ENCODE data around the gene ZNF839. TPM values are rescaled to one million over a fixed set of nuclear protein-coding genes. Genes with fewer than 3 reads are reported as not detected.

Gene ZNF839
- total RNA-seq, 4 donors from 2014 or later = 7.6 to 12.5 (median 9.5) TPM

- Histone ChIP-seq H3K4me3 (no peak overlapping the region), H3K27ac (replicated peaks in 1 of 4) (no peak overlapping the region), H3K9me3 (no peaks in the 10 kb centered on the region), H3K36me3 (peaks cover 6 to 38% (median 13%) of the 10 kb centered on the region in 4 donors), H3K4me1 (peaks cover 7 to 21% (median 17%) of the 10 kb centered on the region in 4 donors), H3K27me3 (no peaks in the 10 kb centered on the region)
- TF ChIP-seq EP300 (IDR thresholded peaks at IDR 0.05) (no peak), POLR2AphosphoS5 (IDR thresholded peaks at IDR 0.05) (no peak), POLR2A (IDR thresholded peaks at IDR 0.05; ENCODE audit: low read depth) (no peak), CTCF (IDR thresholded peaks at IDR 0.05) (no peak)
- intact Hi-C loops (cut with DNase I) = no loop called here
- DNase-seq (ENCODE audit: extremely low spot score) = no peak
Observed at GRCh38 chr14:102387086-102387485, 67.5 kb downstream of the ZNF839 start.

GRCh38 chr14:102389246-102389645, 69.7 kb downstream of the ZNF839 start:
- 76% methylated on average over 2 of the region's 2 CpGs for WGBS
- intact Hi-C loops (cut with DNase I) = no loop called here
- Histone ChIP-seq H3K9me3 (no peaks in the 10 kb centered on the region), H3K4me3 (no peak overlapping the region), H3K4me1 (peaks cover 7 to 31% (median 25%) of the 10 kb centered on the region in 4 donors), H3K27me3 (no peaks in the 10 kb centered on the region), H3K27ac (replicated peaks in 1 of 4) (peak overlapping the region; percentile 45 to 63 (median 58)), H3K36me3 (peaks cover 1 to 23% (median 6%) of the 10 kb centered on the region in 4 donors)
- no peak for TF ChIP-seq POLR2A (IDR thresholded peaks at IDR 0.05; ENCODE audit: low read depth)
- no peak for TF ChIP-seq EP300 (IDR thresholded peaks at IDR 0.05)
- no peak for TF ChIP-seq POLR2AphosphoS5 (IDR thresholded peaks at IDR 0.05)
- TF ChIP-seq CTCF (IDR thresholded peaks at IDR 0.05) = no peak
- no peak for DNase-seq (ENCODE audit: extremely low spot score)

- Histone ChIP-seq H3K27me3 (no peaks in the 10 kb centered on the region), H3K4me1 (peaks cover 7 to 31% (median 25%) of the 10 kb centered on the region in 4 donors), H3K4me3 (no peak overlapping the region), H3K36me3 (peaks cover 0 to 14% (median 1%) of the 10 kb centered on the region in 4 donors), H3K9me3 (no peaks in the 10 kb centered on the region), H3K27ac (replicated peaks in 1 of 4) (peak overlapping the region; percentile 45 to 63 (median 58))
- DNase-seq (ENCODE audit: extremely low spot score) = no peak
- no peak for TF ChIP-seq POLR2A (IDR thresholded peaks at IDR 0.05; ENCODE audit: low read depth)
- no peak for TF ChIP-seq POLR2AphosphoS5 (IDR thresholded peaks at IDR 0.05)
- no peak for TF ChIP-seq CTCF (IDR thresholded peaks at IDR 0.05)
- no peak for TF ChIP-seq EP300 (IDR thresholded peaks at IDR 0.05)
- intact Hi-C loops (cut with DNase I) = no loop called here
- 33% methylated on average over 2 of the region's 2 CpGs for WGBS
Observed at GRCh38 chr14:102390064-102390855, 70.7 kb downstream of the ZNF839 start.

Other genes starting within 250 kb of the ZNF839 start
- gene HSP90AA1, start 232.7 kb upstream of the ZNF839 start, total RNA-seq = 100 to 1,000 TPM; 256 to 605 (median 376) TPM
- 10 to 100 TPM; 16.6 to 26.6 (median 22.3) TPM for gene WDR20, start 179.8 kb upstream of the ZNF839 start, total RNA-seq
- 10 to 100 TPM in 3 of 4 donors, 1 to 10 TPM in 1; 9.6 to 18.3 (median 10.7) TPM for gene MOK, start 14.6 kb upstream of the ZNF839 start, total RNA-seq
- gene CINP, start 43.1 kb downstream of the ZNF839 start, total RNA-seq = 10 to 100 TPM; 21.6 to 27.7 (median 25.4) TPM
- 10 to 100 TPM; 28.7 to 54.8 (median 36.6) TPM for gene TECPR2, start 43.2 kb downstream of the ZNF839 start, total RNA-seq
- gene ANKRD9, start 190.0 kb downstream of the ZNF839 start, total RNA-seq = 10 to 100 TPM; 33.2 to 74.0 (median 54.2) TPM